ENCODE data around the gene KIF26A.

DNA sequence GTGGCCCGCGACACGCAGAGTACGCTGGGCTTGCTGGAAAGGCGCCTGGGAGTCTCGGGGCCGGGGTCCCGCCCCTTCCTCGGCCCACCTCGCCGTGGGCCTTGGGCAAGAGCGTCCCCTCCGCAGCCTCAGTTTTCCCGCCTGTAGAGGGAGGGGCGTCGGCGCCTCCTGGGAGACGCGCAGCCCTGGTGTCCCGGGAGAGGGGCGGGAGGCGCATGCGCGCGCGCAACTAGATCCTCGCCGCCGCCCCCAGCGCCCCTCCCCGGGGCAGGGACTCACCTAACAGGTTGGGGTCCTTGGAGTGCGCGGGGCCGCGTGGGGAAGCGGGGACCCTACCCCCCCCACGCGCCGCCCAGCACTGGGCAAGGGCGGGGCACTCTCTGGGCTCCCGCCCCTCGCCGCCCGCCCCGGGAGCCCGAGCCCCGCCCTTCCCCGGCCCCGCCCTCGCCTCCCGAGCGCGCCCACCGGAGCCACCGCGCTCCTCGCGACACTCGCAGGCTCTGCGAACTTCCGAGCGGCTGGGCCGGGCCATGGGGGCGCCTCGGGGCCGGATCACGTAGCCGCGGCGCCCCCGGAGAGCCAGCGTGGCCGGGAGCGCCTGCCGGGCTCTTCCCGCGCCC lies at the start of gene KIF26A:
- no peak for TF ChIP-seq EZH2phosphoT487 (conservative IDR thresholded peaks at IDR 0.05; ENCODE audit: low read length)
- TF ChIP-seq, protein P1, sequence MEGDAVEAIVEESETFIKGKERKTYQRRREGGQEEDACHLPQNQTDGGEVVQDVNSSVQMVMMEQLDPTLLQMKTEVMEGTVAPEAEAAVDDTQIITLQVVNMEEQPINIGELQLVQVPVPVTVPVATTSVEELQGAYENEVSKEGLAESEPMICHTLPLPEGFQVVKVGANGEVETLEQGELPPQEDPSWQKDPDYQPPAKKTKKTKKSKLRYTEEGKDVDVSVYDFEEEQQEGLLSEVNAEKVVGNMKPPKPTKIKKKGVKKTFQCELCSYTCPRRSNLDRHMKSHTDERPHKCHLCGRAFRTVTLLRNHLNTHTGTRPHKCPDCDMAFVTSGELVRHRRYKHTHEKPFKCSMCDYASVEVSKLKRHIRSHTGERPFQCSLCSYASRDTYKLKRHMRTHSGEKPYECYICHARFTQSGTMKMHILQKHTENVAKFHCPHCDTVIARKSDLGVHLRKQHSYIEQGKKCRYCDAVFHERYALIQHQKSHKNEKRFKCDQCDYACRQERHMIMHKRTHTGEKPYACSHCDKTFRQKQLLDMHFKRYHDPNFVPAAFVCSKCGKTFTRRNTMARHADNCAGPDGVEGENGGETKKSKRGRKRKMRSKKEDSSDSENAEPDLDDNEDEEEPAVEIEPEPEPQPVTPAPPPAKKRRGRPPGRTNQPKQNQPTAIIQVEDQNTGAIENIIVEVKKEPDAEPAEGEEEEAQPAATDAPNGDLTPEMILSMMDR (IDR thresholded peaks at IDR 0.05; ENCODE audit: insufficient read depth, low read length, poor library complexity, severe bottlenecking) = no peak
